Loucy (cell line): ENCODE measurements around the gene GET4.

Source experiments
- H2AFZ ChIP-seq: fragments of 200-600 bp; sonication (generic); 2 replicates; pipeline ENCODE4 v1.6.0; 2016; ENCODE audit warnings: antibody characterized with exemption, mild to moderate bottlenecking, low read length, moderate library complexity
- H3F3A ChIP-seq: fragments of 200-600 bp; 2 replicates; pipeline ENCODE4 v1.6.0; 2016; ENCODE audit warnings: antibody characterized with exemption, low read depth, mild to moderate bottlenecking
- H3K27me3 ChIP-seq: fragments of 200-600 bp; sonication (generic); 2 replicates; pipeline ENCODE4 v1.6.1; 2014; ENCODE audit warnings: low read length, mild to moderate bottlenecking; ENCODE audit not compliant: insufficient read depth, poor library complexity, severe bottlenecking
- H3K36me3 ChIP-seq: fragments of 200-600 bp; sonication (generic); 2 replicates; pipeline ENCODE4 v1.6.1; 2016; ENCODE audit warnings: low read length; ENCODE audit not compliant: insufficient read depth
- H3K4me1 ChIP-seq: fragments of 200-600 bp; sonication (generic); 2 replicates; pipeline ENCODE4 v1.5.1; 2014; ENCODE audit warnings: low read length, mild to moderate bottlenecking; ENCODE audit not compliant: insufficient read depth, poor library complexity, severe bottlenecking
- H3K4me2 ChIP-seq: fragments of 200-600 bp; sonication (generic); 2 replicates; pipeline ENCODE4 v1.6.0; 2014; ENCODE audit warnings: antibody characterized with exemption, low read length, low read depth, mild to moderate bottlenecking; ENCODE audit not compliant: poor library complexity, severe bottlenecking
- H3K4me3 ChIP-seq: fragments of 200-600 bp; sonication (generic); 2 replicates; pipeline ENCODE4 v1.5.1; 2014; ENCODE audit warnings: low read length, mild to moderate bottlenecking, mixed read lengths; ENCODE audit not compliant: poor library complexity, severe bottlenecking
- H3K79me2 ChIP-seq: fragments of 200-600 bp; sonication (generic); 2 replicates; pipeline ENCODE4 v1.6.1; 2014; ENCODE audit warnings: low read length; ENCODE audit not compliant: insufficient read depth
- H3K9ac ChIP-seq: fragments of 200-600 bp; sonication (generic); 2 replicates; pipeline ENCODE4 v1.6.0; 2014; ENCODE audit warnings: mild to moderate bottlenecking, low read depth, low read length, moderate library complexity; ENCODE audit not compliant: poor library complexity, severe bottlenecking
- H3K9me2 ChIP-seq: fragments of 200-600 bp; sonication (generic); replicated peaks from 2 replicates; pipeline ENCODE4 v1.6.1; 2016; ENCODE audit warnings: low read depth, low read length, mixed read lengths
- H3K9me3 ChIP-seq: fragments of 200-600 bp; sonication (generic); 2 replicates; pipeline ENCODE4 v1.6.1; 2014; ENCODE audit warnings: mild to moderate bottlenecking, antibody characterized with exemption, low read length, low read depth; ENCODE audit not compliant: insufficient read depth
- H4K20me1 ChIP-seq: fragments of 200-600 bp; sonication (generic); 2 replicates; pipeline ENCODE4 v1.6.0; 2014; ENCODE audit warnings: antibody characterized with exemption, low read length, mild to moderate bottlenecking; ENCODE audit not compliant: insufficient read depth, poor library complexity, severe bottlenecking
- EZH2phosphoT487 ChIP-seq: fragments of 200-600 bp; IDR thresholded peaks from 2 replicates; pipeline ENCODE4 v1.6.1; 2018; ENCODE audit warnings: antibody characterized with exemption, mild to moderate bottlenecking, moderate library complexity, borderline replicate concordance
- TF ChIP-seq, protein P1 (sequence below): fragments of 200-600 bp; sonication (generic); conservative IDR thresholded peaks from 2 replicates; pipeline ENCODE4 v1.5.1; 2014; ENCODE audit warnings: mild to moderate bottlenecking, antibody characterized with exemption, low read length

GET4 gene

GRCh38 chr7:894164-894867 lies 18.0 kb downstream of the GET4 start:
- Histone ChIP-seq H3K27me3 (no peaks in the 10 kb centered on the region), H3K4me2 (no peak overlapping the region), H2AFZ (no peak overlapping the region), H3F3A (no peaks in the 10 kb centered on the region), H3K9ac (no peak overlapping the region), H3K79me2 (no peaks in the 10 kb centered on the region), H3K4me3 (no peak overlapping the region), H3K36me3 (peaks cover 70% of the 10 kb centered on the region; the same call in 1 of the 2 replicates), H3K9me2 (no peaks in the 10 kb centered on the region), H3K9me3 (no peaks in the 10 kb centered on the region), H3K4me1 (no peaks in the 10 kb centered on the region), H4K20me1 (no peaks in the 10 kb centered on the region)
- TF ChIP-seq, protein P1, sequence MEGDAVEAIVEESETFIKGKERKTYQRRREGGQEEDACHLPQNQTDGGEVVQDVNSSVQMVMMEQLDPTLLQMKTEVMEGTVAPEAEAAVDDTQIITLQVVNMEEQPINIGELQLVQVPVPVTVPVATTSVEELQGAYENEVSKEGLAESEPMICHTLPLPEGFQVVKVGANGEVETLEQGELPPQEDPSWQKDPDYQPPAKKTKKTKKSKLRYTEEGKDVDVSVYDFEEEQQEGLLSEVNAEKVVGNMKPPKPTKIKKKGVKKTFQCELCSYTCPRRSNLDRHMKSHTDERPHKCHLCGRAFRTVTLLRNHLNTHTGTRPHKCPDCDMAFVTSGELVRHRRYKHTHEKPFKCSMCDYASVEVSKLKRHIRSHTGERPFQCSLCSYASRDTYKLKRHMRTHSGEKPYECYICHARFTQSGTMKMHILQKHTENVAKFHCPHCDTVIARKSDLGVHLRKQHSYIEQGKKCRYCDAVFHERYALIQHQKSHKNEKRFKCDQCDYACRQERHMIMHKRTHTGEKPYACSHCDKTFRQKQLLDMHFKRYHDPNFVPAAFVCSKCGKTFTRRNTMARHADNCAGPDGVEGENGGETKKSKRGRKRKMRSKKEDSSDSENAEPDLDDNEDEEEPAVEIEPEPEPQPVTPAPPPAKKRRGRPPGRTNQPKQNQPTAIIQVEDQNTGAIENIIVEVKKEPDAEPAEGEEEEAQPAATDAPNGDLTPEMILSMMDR, result no peak
- TF ChIP-seq EZH2phosphoT487, result no peak

GRCh38 chr7:894927-895450 lies 18.6 kb downstream of the GET4 start:
- no peaks in the 10 kb centered on the region for H3K9me2 ChIP-seq
- TF ChIP-seq, protein P1, result no peak
- TF ChIP-seq EZH2phosphoT487, result no peak
- no peak overlapping the region for H3K9ac ChIP-seq
- no peaks in the 10 kb centered on the region for H3K27me3 ChIP-seq
- H3K79me2 ChIP-seq, result no peaks in the 10 kb centered on the region
- no peaks in the 10 kb centered on the region for H4K20me1 ChIP-seq
- H2AFZ ChIP-seq, result no peak overlapping the region
- H3F3A ChIP-seq, result no peaks in the 10 kb centered on the region
- H3K36me3 ChIP-seq, result peaks cover 68% of the 10 kb centered on the region; the same call in 1 of the 2 replicates
- H3K4me2 ChIP-seq, result no peak overlapping the region
- no peaks in the 10 kb centered on the region for H3K4me1 ChIP-seq
- no peak overlapping the region for H3K4me3 ChIP-seq
- no peaks in the 10 kb centered on the region for H3K9me3 ChIP-seq

- Histone ChIP-seq H3K4me2 (no peak overlapping the region), H3K27me3 (no peaks in the 10 kb centered on the region), H3K36me3 (peaks cover 65% of the 10 kb centered on the region; the same call in 1 of the 2 replicates), H3K4me1 (no peaks in the 10 kb centered on the region), H3F3A (no peaks in the 10 kb centered on the region), H2AFZ (no peak overlapping the region), H3K9me3 (no peaks in the 10 kb centered on the region), H3K79me2 (no peaks in the 10 kb centered on the region), H3K4me3 (no peak overlapping the region), H3K9ac (no peak overlapping the region), H3K9me2 (no peaks in the 10 kb centered on the region), H4K20me1 (no peaks in the 10 kb centered on the region)
- TF ChIP-seq EZH2phosphoT487, result no peak
- TF ChIP-seq, protein P1, result no peak
Observed at GRCh38 chr7:895451-896052, 19.2 kb downstream of the GET4 start.
